ENCODE results near the gene SEMA3C. TPM values are rescaled to one million over a fixed set of nuclear protein-coding genes. Genes with fewer than 3 reads are reported as not detected.

The SEMA3C gene
- total RNA-seq, 1 donor from 2014 or later: 148 TPM

DNA sequence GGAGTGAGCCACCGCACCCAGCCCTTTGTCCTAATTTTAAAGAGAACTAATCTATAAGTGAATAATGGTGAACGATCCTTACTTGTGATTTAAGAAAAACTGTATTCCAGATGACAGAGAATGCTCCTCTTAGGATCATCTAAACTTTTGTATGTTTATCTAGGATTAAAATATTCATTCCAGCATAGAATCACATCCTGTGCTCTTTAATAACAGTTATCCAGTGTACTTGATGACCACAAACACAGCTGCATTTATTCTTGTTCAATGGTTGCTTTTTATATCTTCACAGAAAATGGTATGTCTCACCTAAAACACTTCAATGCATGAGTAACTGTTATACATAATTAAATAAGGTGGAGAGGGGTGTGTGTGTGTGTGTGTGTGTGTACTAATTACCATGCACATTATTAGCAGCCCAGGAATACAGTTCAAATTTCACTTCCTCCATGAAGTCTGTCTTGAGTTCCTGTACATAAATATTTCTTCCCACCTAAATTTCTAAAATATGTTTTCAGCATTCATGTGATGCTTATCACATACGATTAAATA is 38.5 kb upstream of the SEMA3C start:
- Mint-ChIP-seq H3K9me3 (ENCODE audit: unreplicated experiment) (no peaks in the 10 kb centered on the region), H3K4me3 (ENCODE audit: unreplicated experiment) (no peak overlapping the region), H3K27ac (ENCODE audit: unreplicated experiment) (no peak overlapping the region), H3K4me1 (ENCODE audit: low read depth, unreplicated experiment) (no peaks in the 10 kb centered on the region), H3K27me3 (ENCODE audit: low read depth, unreplicated experiment) (no peaks in the 10 kb centered on the region), H3K36me3 (ENCODE audit: low read depth, unreplicated experiment) (peaks cover 2% of the 10 kb centered on the region)
- Histone ChIP-seq H2AFZ (ENCODE audit: low read depth, low read length) (no peak overlapping the region), H3K4me2 (ENCODE audit: low read length) (no peak overlapping the region), H3K4me1 (ENCODE audit: insufficient read depth, low read length) (no peaks in the 10 kb centered on the region), H3K36me3 (ENCODE audit: insufficient read depth, low read length) (no peaks in the 10 kb centered on the region), H4K20me1 (ENCODE audit: insufficient read depth, low read length) (no peaks in the 10 kb centered on the region), H3K9ac (ENCODE audit: low read length) (no peak overlapping the region), H3K27ac (ENCODE audit: low read depth, low read length) (no peak overlapping the region), H3K79me2 (ENCODE audit: insufficient read depth, low read length) (no peaks in the 10 kb centered on the region), H3K9me3 (ENCODE audit: insufficient read depth, low read depth, low read length) (no peaks in the 10 kb centered on the region), H3K4me3 (ENCODE audit: insufficient read depth, low read depth, low read length) (no peak overlapping the region), H3K27me3 (ENCODE audit: insufficient read depth, low read length) (no peaks in the 10 kb centered on the region)
- TF ChIP-seq EZH2 (IDR thresholded peaks at IDR 0.05; ENCODE audit: insufficient read depth, low read length): no peak
- TF ChIP-seq, protein P1, sequence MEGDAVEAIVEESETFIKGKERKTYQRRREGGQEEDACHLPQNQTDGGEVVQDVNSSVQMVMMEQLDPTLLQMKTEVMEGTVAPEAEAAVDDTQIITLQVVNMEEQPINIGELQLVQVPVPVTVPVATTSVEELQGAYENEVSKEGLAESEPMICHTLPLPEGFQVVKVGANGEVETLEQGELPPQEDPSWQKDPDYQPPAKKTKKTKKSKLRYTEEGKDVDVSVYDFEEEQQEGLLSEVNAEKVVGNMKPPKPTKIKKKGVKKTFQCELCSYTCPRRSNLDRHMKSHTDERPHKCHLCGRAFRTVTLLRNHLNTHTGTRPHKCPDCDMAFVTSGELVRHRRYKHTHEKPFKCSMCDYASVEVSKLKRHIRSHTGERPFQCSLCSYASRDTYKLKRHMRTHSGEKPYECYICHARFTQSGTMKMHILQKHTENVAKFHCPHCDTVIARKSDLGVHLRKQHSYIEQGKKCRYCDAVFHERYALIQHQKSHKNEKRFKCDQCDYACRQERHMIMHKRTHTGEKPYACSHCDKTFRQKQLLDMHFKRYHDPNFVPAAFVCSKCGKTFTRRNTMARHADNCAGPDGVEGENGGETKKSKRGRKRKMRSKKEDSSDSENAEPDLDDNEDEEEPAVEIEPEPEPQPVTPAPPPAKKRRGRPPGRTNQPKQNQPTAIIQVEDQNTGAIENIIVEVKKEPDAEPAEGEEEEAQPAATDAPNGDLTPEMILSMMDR (IDR thresholded peaks at IDR 0.05; ENCODE audit: insufficient read depth, low read depth, low read length): no peak
- FAIRE-seq (peak; percentile 70), DNase-seq (ENCODE audit: low read depth) (no peak)

DNA sequence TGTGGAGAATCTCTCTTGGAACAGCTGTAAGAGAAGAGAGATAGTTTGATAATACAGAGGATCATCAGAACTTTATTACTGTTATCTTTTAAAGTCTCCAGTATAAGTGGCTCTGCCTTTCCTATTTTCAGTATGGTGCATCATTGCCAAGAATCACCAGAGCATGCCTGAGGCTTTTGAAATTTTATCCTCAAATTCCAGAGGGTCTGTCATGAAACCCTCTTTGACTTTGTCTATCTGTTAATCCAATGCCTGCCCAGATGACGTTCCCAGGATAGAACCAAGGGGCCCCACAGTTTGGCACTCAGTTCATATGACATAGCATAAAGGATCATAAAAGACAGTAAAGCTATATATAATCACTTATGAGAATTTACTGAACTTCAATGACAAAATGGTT is 35.3 kb upstream of the SEMA3C start:
- H3K27ac ChIP-seq (ENCODE audit: low read depth, low read length): no peak overlapping the region
- H3K4me1 ChIP-seq (ENCODE audit: insufficient read depth, low read length): no peaks in the 10 kb centered on the region
- Mint-ChIP-seq H3K27me3 (ENCODE audit: low read depth, unreplicated experiment) (no peaks in the 10 kb centered on the region), H3K36me3 (ENCODE audit: low read depth, unreplicated experiment) (peaks cover 2% of the 10 kb centered on the region), H3K4me3 (ENCODE audit: unreplicated experiment) (no peak overlapping the region), H3K27ac (ENCODE audit: unreplicated experiment) (no peak overlapping the region), H3K4me1 (ENCODE audit: low read depth, unreplicated experiment) (peaks cover 3% of the 10 kb centered on the region), H3K9me3 (ENCODE audit: unreplicated experiment) (peaks cover 2% of the 10 kb centered on the region)
- TF ChIP-seq EZH2 (IDR thresholded peaks at IDR 0.05; ENCODE audit: insufficient read depth, low read length): no peak
- TF ChIP-seq, protein P1 (IDR thresholded peaks at IDR 0.05; ENCODE audit: insufficient read depth, low read depth, low read length): no peak
- FAIRE-seq (peak; percentile 52), DNase-seq (ENCODE audit: low read depth) (peak; percentile 20)
- H3K27me3 ChIP-seq (ENCODE audit: insufficient read depth, low read length): no peaks in the 10 kb centered on the region
- H3K79me2 ChIP-seq (ENCODE audit: insufficient read depth, low read length): no peaks in the 10 kb centered on the region
- H3K4me2 ChIP-seq (ENCODE audit: low read length): no peak overlapping the region
- no peaks in the 10 kb centered on the region for H3K36me3 ChIP-seq (ENCODE audit: insufficient read depth, low read length)
- no peaks in the 10 kb centered on the region for H4K20me1 ChIP-seq (ENCODE audit: insufficient read depth, low read length)
- no peak overlapping the region for H3K4me3 ChIP-seq (ENCODE audit: insufficient read depth, low read depth, low read length)
- no peaks in the 10 kb centered on the region for H3K9me3 ChIP-seq (ENCODE audit: insufficient read depth, low read depth, low read length)
- H2AFZ ChIP-seq (ENCODE audit: low read depth, low read length): no peak overlapping the region
- H3K9ac ChIP-seq (ENCODE audit: low read length): no peak overlapping the region

DNA sequence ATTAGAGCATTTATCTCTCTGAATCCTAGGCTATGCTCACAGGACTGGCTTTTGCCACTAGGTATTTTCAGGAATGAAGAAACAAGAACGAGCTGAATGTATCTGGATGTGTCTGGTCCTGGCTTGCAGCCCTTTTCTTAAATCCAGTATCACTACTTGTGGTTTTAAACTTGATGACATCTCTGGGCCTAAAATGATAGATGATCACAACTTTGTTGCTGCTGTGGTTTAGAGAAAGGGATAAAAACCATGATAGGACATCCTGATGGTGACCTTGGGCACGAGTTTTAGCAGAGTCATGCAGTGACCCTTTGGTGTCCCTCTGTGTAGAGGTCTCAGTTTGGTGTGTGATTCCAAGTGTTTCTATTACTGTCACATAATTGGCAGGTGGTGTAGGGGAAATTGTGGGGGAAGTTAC is 31.7 kb upstream of the SEMA3C start:
- no peak overlapping the region for H3K27ac Mint-ChIP-seq (ENCODE audit: unreplicated experiment)
- H3K4me1 Mint-ChIP-seq (ENCODE audit: low read depth, unreplicated experiment): peaks cover 3% of the 10 kb centered on the region
- Histone ChIP-seq H3K4me3 (ENCODE audit: insufficient read depth, low read depth, low read length) (no peak overlapping the region), H3K4me2 (ENCODE audit: low read length) (no peak overlapping the region), H3K27ac (ENCODE audit: low read depth, low read length) (no peak overlapping the region), H3K9me3 (ENCODE audit: insufficient read depth, low read depth, low read length) (no peaks in the 10 kb centered on the region), H3K9ac (ENCODE audit: low read length) (no peak overlapping the region), H3K36me3 (ENCODE audit: insufficient read depth, low read length) (no peaks in the 10 kb centered on the region), H4K20me1 (ENCODE audit: insufficient read depth, low read length) (no peaks in the 10 kb centered on the region), H3K27me3 (ENCODE audit: insufficient read depth, low read length) (no peaks in the 10 kb centered on the region), H3K79me2 (ENCODE audit: insufficient read depth, low read length) (no peaks in the 10 kb centered on the region), H3K4me1 (ENCODE audit: insufficient read depth, low read length) (no peaks in the 10 kb centered on the region), H2AFZ (ENCODE audit: low read depth, low read length) (no peak overlapping the region)
- H3K9me3 Mint-ChIP-seq (ENCODE audit: unreplicated experiment): peaks cover 5% of the 10 kb centered on the region
- no peaks in the 10 kb centered on the region for H3K27me3 Mint-ChIP-seq (ENCODE audit: low read depth, unreplicated experiment)
- DNase-seq (ENCODE audit: low read depth) (peak; percentile 76), FAIRE-seq (no peak)
- H3K4me3 Mint-ChIP-seq (ENCODE audit: unreplicated experiment): no peak overlapping the region
- no peaks in the 10 kb centered on the region for H3K36me3 Mint-ChIP-seq (ENCODE audit: low read depth, unreplicated experiment)
- TF ChIP-seq, protein P1 (IDR thresholded peaks at IDR 0.05; ENCODE audit: insufficient read depth, low read depth, low read length): no peak
- TF ChIP-seq EZH2 (IDR thresholded peaks at IDR 0.05; ENCODE audit: insufficient read depth, low read length): no peak
